ENCODE measurements around the gene CLIP1. TPM values are rescaled to one million over a fixed set of nuclear protein-coding genes. Genes with fewer than 3 reads are reported as not detected.

Gene CLIP1
- total RNA-seq, 2 experiments from 2014 or later = 50.7 to 51.3 TPM

Other genes with a start within 250 kb of the CLIP1 start
- not detected for gene IL31, start 248.4 kb downstream of the CLIP1 start, total RNA-seq
- under 1 TPM in 1 of 2 experiments, not detected in 1; 0.60 TPM for gene LRRC43, start 239.5 kb downstream of the CLIP1 start, total RNA-seq
- under 1 TPM; 0.43 to 0.67 TPM for gene B3GNT4, start 219.0 kb downstream of the CLIP1 start, total RNA-seq
- 10 to 100 TPM; 46.1 to 48.1 TPM for gene DIABLO, start 196.6 kb downstream of the CLIP1 start, total RNA-seq
- gene VPS33A, start 156.2 kb downstream of the CLIP1 start, total RNA-seq = 10 to 100 TPM; 15.9 to 17.2 TPM
- 10 to 100 TPM; 25.9 to 26.0 TPM for gene ZCCHC8, start 78.3 kb upstream of the CLIP1 start, total RNA-seq
- 100 to 1,000 TPM; 117 to 127 TPM for gene RSRC2, start 104.3 kb upstream of the CLIP1 start, total RNA-seq
- 100 to 1,000 TPM; 141 to 142 TPM for gene KNTC1, start 104.6 kb upstream of the CLIP1 start, total RNA-seq

Data from activated naive CD4-positive, alpha-beta T cell treated with anti-CD3 and anti-CD28 coated beads for 36 hours (primary cell).